Peyer's patch (tissue), 4 donors: ENCODE results near the gene PPP1R37.

Experiments
- CTCF ChIP-seq, 6 experiments: fragments of 450-650 bp in 4 of 6; fragments of 200-600 bp in 2 of 6; sonication (generic) in 1 of 6; IDR thresholded peaks; one replicate each; pipeline ENCODE4 v1.5.1; 2017 to 2019; ENCODE audit warnings: antibody characterized with exemption in 6 of 6, mild to moderate bottlenecking in 3 of 6, moderate library complexity in 1 of 6
- POLR2A ChIP-seq, 2 donors: fragments of 450-650 bp; IDR thresholded peaks; one replicate each; pipeline ENCODE4 v1.5.1; 2017; ENCODE audit warnings: antibody characterized with exemption in 2 of 2, mild to moderate bottlenecking in 2 of 2, moderate library complexity in 2 of 2

DNA sequence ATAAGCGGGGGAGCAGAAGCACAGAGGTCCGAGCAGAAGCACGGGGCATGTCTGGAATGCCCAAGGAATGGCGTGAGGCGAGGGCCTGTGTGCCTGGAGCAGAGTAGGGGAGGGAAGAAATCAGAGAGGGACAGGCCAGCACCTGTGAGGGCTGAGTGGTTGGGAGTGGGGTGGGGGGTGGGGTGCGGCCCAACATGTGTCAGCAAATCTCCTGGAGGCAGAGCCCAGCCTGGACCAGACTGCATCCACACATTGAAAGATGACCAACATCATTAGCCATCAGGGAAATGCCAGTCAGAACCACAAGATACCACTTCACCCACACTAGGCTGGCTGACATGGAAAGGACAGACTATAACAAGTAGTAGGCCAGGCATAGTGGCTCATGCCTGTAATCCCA lies 42.9 kb upstream of the PPP1R37 start:
- TF ChIP-seq CTCF (IDR thresholded peaks at IDR 0.05) (no peak), POLR2A (IDR thresholded peaks at IDR 0.05) (no peak)
